ENCODE measurements around the gene SLC25A24. TPM values are rescaled to one million over a fixed set of nuclear protein-coding genes. Genes with fewer than 3 reads are reported as not detected.
"Not testable (repeated sequence)": the region's sequence is repeated elsewhere in the genome, so short reads cannot be mapped to it uniquely, and the experiment has no call there.

SLC25A24 gene
- total RNA-seq, 1 experiment from 2014 or later: 35.4 TPM

DNA sequence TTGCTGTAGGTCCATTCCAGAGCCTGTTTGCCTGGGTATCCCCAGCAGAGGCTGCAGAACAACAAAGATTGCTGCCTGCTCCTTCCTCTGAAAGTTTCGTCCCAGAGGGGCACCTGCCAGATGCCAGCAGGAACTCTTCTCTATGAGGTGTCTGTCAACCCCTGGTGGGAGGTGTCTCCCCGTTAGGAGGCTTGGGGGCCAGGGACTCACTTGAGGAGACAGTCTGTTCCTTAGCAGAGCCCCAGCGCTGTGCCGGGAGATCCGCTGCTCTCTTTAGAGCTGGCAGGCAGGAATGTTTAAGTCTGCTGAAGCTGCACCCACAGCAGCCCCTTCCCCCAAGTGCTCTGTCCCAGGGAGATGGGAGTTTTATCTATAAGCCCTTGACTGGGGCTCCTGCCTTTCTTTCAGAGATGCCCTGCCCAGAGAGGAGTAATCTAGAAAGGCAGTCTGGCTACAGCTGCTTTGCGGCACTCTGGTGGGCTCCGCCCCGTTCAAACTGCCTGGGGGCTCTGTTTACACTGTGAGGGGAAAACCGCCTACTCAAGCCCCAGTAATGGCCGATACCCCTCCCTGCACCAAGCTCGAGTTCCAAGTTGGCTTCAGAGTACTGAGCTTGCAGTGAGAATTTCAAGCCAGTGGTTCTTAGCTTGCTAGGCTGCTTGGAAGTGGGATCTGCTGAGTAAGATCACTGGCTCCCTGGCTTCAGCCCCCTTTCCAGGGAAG is 8.7 kb upstream of the SLC25A24 start:
- Histone ChIP-seq H3K27me3 (replicated peaks; ENCODE audit: insufficient read depth, low read depth, low read length, poor library complexity) (no peaks in the 10 kb centered on the region), H3K9me3 (ENCODE audit: low read depth, low read length, poor library complexity, severe bottlenecking) (no peaks in the 10 kb centered on the region), H3K4me1 (ENCODE audit: insufficient read depth, low read length, poor library complexity, severe bottlenecking) (no peaks in the 10 kb centered on the region), H3K36me3 (ENCODE audit: insufficient read depth, low read length, poor library complexity, severe bottlenecking) (no peaks in the 10 kb centered on the region), H3K27ac (ENCODE audit: low read depth, low read length, poor library complexity, severe bottlenecking) (no peak overlapping the region), H3K4me3 (ENCODE audit: low read depth, low read length, poor library complexity, severe bottlenecking) (no peak overlapping the region)
- no peak for DNase-seq (ENCODE audit: low spot score)
- BruUV-seq (replicated peaks): no TSS peak
- CTCF ChIA-PET: no interaction called here
- TF ChIP-seq, protein P1, sequence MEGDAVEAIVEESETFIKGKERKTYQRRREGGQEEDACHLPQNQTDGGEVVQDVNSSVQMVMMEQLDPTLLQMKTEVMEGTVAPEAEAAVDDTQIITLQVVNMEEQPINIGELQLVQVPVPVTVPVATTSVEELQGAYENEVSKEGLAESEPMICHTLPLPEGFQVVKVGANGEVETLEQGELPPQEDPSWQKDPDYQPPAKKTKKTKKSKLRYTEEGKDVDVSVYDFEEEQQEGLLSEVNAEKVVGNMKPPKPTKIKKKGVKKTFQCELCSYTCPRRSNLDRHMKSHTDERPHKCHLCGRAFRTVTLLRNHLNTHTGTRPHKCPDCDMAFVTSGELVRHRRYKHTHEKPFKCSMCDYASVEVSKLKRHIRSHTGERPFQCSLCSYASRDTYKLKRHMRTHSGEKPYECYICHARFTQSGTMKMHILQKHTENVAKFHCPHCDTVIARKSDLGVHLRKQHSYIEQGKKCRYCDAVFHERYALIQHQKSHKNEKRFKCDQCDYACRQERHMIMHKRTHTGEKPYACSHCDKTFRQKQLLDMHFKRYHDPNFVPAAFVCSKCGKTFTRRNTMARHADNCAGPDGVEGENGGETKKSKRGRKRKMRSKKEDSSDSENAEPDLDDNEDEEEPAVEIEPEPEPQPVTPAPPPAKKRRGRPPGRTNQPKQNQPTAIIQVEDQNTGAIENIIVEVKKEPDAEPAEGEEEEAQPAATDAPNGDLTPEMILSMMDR (conservative IDR thresholded peaks at IDR 0.05; ENCODE audit: low read depth, low read length): no peak
- no peak for TF ChIP-seq EZH2 (IDR thresholded peaks at IDR 0.05; ENCODE audit: borderline replicate concordance, low read depth, low read length, poor library complexity, severe bottlenecking)
- POLR2A ChIA-PET (ENCODE audit: low non-redundant PET): no interaction called here
- intact Hi-C loops (cut with micrococcal nuclease; ENCODE audit: unreplicated experiment): no loop called here

DNA sequence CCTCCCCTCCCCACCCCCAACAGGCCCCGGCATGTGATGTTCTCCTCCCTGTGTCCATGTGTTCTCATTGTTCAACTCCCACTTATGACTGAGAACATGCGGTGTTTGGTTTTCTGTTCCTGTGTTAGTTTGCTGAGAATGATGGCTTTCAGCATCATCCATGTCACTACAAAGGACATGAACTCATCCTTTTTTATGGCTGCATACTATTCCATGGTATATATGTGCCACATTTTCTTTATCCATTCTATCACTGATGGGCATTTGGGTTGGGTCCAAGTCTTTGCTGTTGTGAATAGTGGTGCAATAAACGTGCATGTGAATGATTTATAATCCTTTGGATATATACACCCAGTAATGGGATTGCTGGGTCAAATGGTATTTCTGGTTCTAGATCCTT is 3.4 kb upstream of the SLC25A24 start:
- H3K27me3 ChIP-seq (replicated peaks; ENCODE audit: insufficient read depth, low read depth, low read length, poor library complexity); H3K4me3 ChIP-seq (ENCODE audit: low read depth, low read length, poor library complexity, severe bottlenecking); CTCF ChIA-PET; H3K36me3 ChIP-seq (ENCODE audit: insufficient read depth, low read length, poor library complexity, severe bottlenecking); H3K27ac ChIP-seq (ENCODE audit: low read depth, low read length, poor library complexity, severe bottlenecking); POLR2A ChIA-PET (ENCODE audit: low non-redundant PET); DNase-seq (ENCODE audit: low spot score); intact Hi-C loops (cut with micrococcal nuclease; ENCODE audit: unreplicated experiment); H3K9me3 ChIP-seq (ENCODE audit: low read depth, low read length, poor library complexity, severe bottlenecking); H3K4me1 ChIP-seq (ENCODE audit: insufficient read depth, low read length, poor library complexity, severe bottlenecking); BruUV-seq (replicated peaks): not testable (repeated sequence)

DNA sequence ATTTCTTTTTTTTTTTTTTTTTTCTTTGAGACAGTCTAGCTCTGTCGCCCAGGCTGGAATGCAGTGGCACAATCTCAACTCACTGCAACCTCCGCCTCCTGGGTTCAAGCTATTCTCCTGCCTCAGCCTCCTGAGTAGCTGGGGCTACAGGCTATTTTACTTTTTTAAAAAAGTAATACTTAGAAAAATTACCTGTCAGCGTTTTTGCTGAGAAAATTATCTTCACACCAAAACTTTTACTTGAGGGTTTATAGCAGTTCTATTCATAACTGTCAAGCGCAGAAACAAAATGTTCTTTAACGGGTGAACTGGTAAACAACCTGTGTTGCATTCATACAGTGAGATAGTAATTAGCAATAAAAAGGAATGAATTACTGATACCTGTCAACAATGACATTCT is 1.5 kb upstream of the SLC25A24 start:
- H3K4me3 ChIP-seq (ENCODE audit: low read depth, low read length, poor library complexity, severe bottlenecking): no peak overlapping the region
- CTCF ChIA-PET: no interaction called here
- TF ChIP-seq, protein P1 (conservative IDR thresholded peaks at IDR 0.05; ENCODE audit: low read depth, low read length): no peak
- no peak for TF ChIP-seq EZH2 (IDR thresholded peaks at IDR 0.05; ENCODE audit: borderline replicate concordance, low read depth, low read length, poor library complexity, severe bottlenecking)
- H3K36me3 ChIP-seq (ENCODE audit: insufficient read depth, low read length, poor library complexity, severe bottlenecking): peaks cover 12% of the 10 kb centered on the region
- H3K4me1 ChIP-seq (ENCODE audit: insufficient read depth, low read length, poor library complexity, severe bottlenecking): peaks cover 9% of the 10 kb centered on the region
- DNase-seq (ENCODE audit: low spot score): no peak
- no TSS peak for BruUV-seq (replicated peaks)
- H3K27me3 ChIP-seq (replicated peaks; ENCODE audit: insufficient read depth, low read depth, low read length, poor library complexity): no peaks in the 10 kb centered on the region
- intact Hi-C loops (cut with micrococcal nuclease; ENCODE audit: unreplicated experiment): no loop called here
- POLR2A ChIA-PET (ENCODE audit: low non-redundant PET): no interaction called here
- H3K9me3 ChIP-seq (ENCODE audit: low read depth, low read length, poor library complexity, severe bottlenecking): no peaks in the 10 kb centered on the region
- no peak overlapping the region for H3K27ac ChIP-seq (ENCODE audit: low read depth, low read length, poor library complexity, severe bottlenecking)

DNA sequence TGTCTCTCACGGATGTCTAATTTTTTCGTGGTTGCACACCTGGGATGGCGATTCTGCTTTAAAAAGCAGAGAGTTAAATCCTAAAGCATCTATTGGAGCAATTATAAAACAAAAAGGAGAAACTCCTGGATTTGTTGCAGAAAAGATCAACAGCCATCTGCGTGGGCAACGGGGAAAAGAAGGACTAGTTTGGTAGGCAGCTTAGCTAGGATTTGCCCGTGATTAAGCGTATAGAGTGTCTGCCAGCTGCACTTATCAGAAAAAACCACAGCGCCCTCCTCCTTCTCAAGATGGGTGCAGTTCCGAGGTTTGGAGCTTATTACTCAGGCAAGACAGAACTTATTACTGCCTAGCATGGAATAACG is 526 bp upstream of the SLC25A24 start:
- peak overlapping the region; percentile 83 for H3K27ac ChIP-seq (ENCODE audit: low read depth, low read length, poor library complexity, severe bottlenecking)
- TF ChIP-seq EZH2 (IDR thresholded peaks at IDR 0.05; ENCODE audit: borderline replicate concordance, low read depth, low read length, poor library complexity, severe bottlenecking): no peak
- TF ChIP-seq, protein P1 (conservative IDR thresholded peaks at IDR 0.05; ENCODE audit: low read depth, low read length): peak; percentile 61
- peak overlapping the region; percentile 90 for H3K4me3 ChIP-seq (ENCODE audit: low read depth, low read length, poor library complexity, severe bottlenecking)
- TSS peak; percentile 56 for BruUV-seq (replicated peaks)
- H3K27me3 ChIP-seq (replicated peaks; ENCODE audit: insufficient read depth, low read depth, low read length, poor library complexity): no peaks in the 10 kb centered on the region
- CTCF ChIA-PET: interaction anchor here (1.0 to 1.6 kb wide), 3 partner anchors 10 to 418 kb away, joined by 3 to 8 read pairs (median 6); no protein-coding TSS in a partner anchor
- H3K9me3 ChIP-seq (ENCODE audit: low read depth, low read length, poor library complexity, severe bottlenecking): peaks cover 9% of the 10 kb centered on the region
- intact Hi-C loops (cut with micrococcal nuclease; ENCODE audit: unreplicated experiment): no loop called here
- DNase-seq (ENCODE audit: low spot score): peak; percentile 87
- POLR2A ChIA-PET (ENCODE audit: low non-redundant PET): no interaction called here
- peaks cover 22% of the 10 kb centered on the region for H3K36me3 ChIP-seq (ENCODE audit: insufficient read depth, low read length, poor library complexity, severe bottlenecking)
- H3K4me1 ChIP-seq (ENCODE audit: insufficient read depth, low read length, poor library complexity, severe bottlenecking): peaks cover 9% of the 10 kb centered on the region
